ENCODE measurements around the gene EID2B. TPM values are rescaled to one million over a fixed set of nuclear protein-coding genes. Genes with fewer than 3 reads are reported as not detected.

Gene EID2B
- total RNA-seq, 1 experiment from 2014 or later = 2.2 TPM

- no peak overlapping the region for H2BK20ac ChIP-seq (ENCODE audit: low read depth, low read length, poor library complexity, severe bottlenecking)
- no CpG with 5 or more reads among the region's 7 CpGs for WGBS (ENCODE audit: extremely low coverage, insufficient read length, low lambda C conversion rate)
- H3K9me3 ChIP-seq (ENCODE audit: control insufficient read depth, low read depth, low read length) = no peaks in the 10 kb centered on the region
- peaks cover 10% of the 10 kb centered on the region for H3K23me2 ChIP-seq (ENCODE audit: insufficient read length, low read depth, low read length, poor library complexity, severe bottlenecking)
- H2AFZ ChIP-seq (ENCODE audit: low read length) = no peak overlapping the region
- H3K4me1 Mint-ChIP-seq = peaks cover 12 to 24% of the 10 kb centered on the region in 2 experiments
- no peak overlapping the region for H3K27ac ChIP-seq (ENCODE audit: insufficient read length, low read depth, low read length)
- H3K4me2 ChIP-seq (ENCODE audit: insufficient read depth, insufficient read length, low read length) = peak overlapping the region; percentile 91
- no peaks in the 10 kb centered on the region for H3K79me2 ChIP-seq (ENCODE audit: insufficient read depth, low read length)
- no peak overlapping the region for H3K9ac ChIP-seq (ENCODE audit: extremely low read depth, insufficient read length, low read length)
- H3K14ac ChIP-seq (ENCODE audit: insufficient read depth, low read length) = no peak overlapping the region
- H3K56ac ChIP-seq (ENCODE audit: insufficient read length, low read depth, low read length) = no peak overlapping the region
- TF ChIP-seq, protein P1, sequence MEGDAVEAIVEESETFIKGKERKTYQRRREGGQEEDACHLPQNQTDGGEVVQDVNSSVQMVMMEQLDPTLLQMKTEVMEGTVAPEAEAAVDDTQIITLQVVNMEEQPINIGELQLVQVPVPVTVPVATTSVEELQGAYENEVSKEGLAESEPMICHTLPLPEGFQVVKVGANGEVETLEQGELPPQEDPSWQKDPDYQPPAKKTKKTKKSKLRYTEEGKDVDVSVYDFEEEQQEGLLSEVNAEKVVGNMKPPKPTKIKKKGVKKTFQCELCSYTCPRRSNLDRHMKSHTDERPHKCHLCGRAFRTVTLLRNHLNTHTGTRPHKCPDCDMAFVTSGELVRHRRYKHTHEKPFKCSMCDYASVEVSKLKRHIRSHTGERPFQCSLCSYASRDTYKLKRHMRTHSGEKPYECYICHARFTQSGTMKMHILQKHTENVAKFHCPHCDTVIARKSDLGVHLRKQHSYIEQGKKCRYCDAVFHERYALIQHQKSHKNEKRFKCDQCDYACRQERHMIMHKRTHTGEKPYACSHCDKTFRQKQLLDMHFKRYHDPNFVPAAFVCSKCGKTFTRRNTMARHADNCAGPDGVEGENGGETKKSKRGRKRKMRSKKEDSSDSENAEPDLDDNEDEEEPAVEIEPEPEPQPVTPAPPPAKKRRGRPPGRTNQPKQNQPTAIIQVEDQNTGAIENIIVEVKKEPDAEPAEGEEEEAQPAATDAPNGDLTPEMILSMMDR (conservative IDR thresholded peaks at IDR 0.05) = no peak
- no peak overlapping the region for H4K8ac ChIP-seq (replicated peaks; ENCODE audit: insufficient read length, low read depth, low read length)
- no peak overlapping the region for H4K91ac ChIP-seq (ENCODE audit: insufficient read length, low read depth, low read length)
- H3K36me3 Mint-ChIP-seq (ENCODE audit: insufficient read depth in 1 of 3, low read depth in 3 of 3) = peaks cover 0 to 8% (median 2%) of the 10 kb centered on the region in 3 experiments; a peak in 4 of 7 replicates
- H3K27me3 ChIP-seq (ENCODE audit: insufficient read depth, low read length) = peaks cover 8% of the 10 kb centered on the region; the same call in 1 of the 2 replicates
- H2BK15ac ChIP-seq (ENCODE audit: low read depth, low read length) = no peak overlapping the region
- H3K27ac Mint-ChIP-seq = no peak overlapping the region; a peak in 1 of 7 replicates
- no peak overlapping the region for H3T11ph ChIP-seq (ENCODE audit: low read length)
- H3K4me3 Mint-ChIP-seq = peak overlapping the region; percentile 45 to 84; a peak in 2 of 5 replicates
- DNase-seq = no peak
- no peak overlapping the region for H2BK12ac ChIP-seq (ENCODE audit: insufficient read length, low read depth, low read length)
- no peak overlapping the region for H3K4ac ChIP-seq (ENCODE audit: low read depth, low read length)
- H2BK120ac ChIP-seq (ENCODE audit: low read depth, low read length, poor library complexity, severe bottlenecking) = no peak overlapping the region
- H3K9me3 Mint-ChIP-seq = peaks cover 0 to 5% of the 10 kb centered on the region in 2 experiments; a peak in 4 of 5 replicates
- H3K4me1 ChIP-seq (ENCODE audit: insufficient read depth, low read length) = no peaks in the 10 kb centered on the region
- peaks cover 62% of the 10 kb centered on the region for H3K27me3 Mint-ChIP-seq (ENCODE audit: low read depth)
- H4K20me1 ChIP-seq (ENCODE audit: control insufficient read depth, insufficient read depth, insufficient read length) = no peaks in the 10 kb centered on the region
- no peak overlapping the region for H3K18ac ChIP-seq (ENCODE audit: insufficient read length, low read depth, low read length)
- no peak overlapping the region for H2BK5ac ChIP-seq (ENCODE audit: insufficient read length, low read length)
- H4K5ac ChIP-seq (ENCODE audit: insufficient read length, low read depth, low read length) = no peak overlapping the region
- H3K23ac ChIP-seq (ENCODE audit: insufficient read length, low read depth, low read length) = no peak overlapping the region
- H2AK5ac ChIP-seq (ENCODE audit: insufficient read length, low read length) = no peak overlapping the region
- no peaks in the 10 kb centered on the region for H3K79me1 ChIP-seq (ENCODE audit: insufficient read depth, low read depth, low read length, poor library complexity, severe bottlenecking)
These were observed 35.0 kb downstream of the EID2B start for GRCh38 chr19:39497701-39497995.
